GM12878 (cell line): Measurements from ENCODE around the gene C1QBP. TPM values are rescaled to one million over a fixed set of nuclear protein-coding genes. Genes with fewer than 3 reads are reported as not detected.

Experiments
- ATF3 ChIP-seq: IDR thresholded peaks from 2 replicates; pipeline ENCODE4 v1.6.1; 2011; ENCODE audit warnings: low read depth, mild to moderate bottlenecking, low read length, moderate library complexity, borderline replicate concordance; ENCODE audit errors: extremely low read depth
- BACH1 ChIP-seq: fragments of 450-650 bp; IDR thresholded peaks from 2 replicates; pipeline ENCODE4 v1.6.1; 2017; ENCODE audit warnings: mild to moderate bottlenecking, borderline replicate concordance
- BHLHE40 ChIP-seq, 2 experiments: fragments of 450-650 bp in 1 of 2; IDR thresholded peaks; 2 replicates each; pipeline ENCODE4 v1.6.1; 2011 to 2017; ENCODE audit warnings: low read depth in 2 of 2, borderline replicate concordance in 1 of 2, improper control_type of control experiment in 1 of 2, low read length in 1 of 2, mild to moderate bottlenecking in 1 of 2
- CBX3 ChIP-seq: fragments of 200-600 bp; sonication (generic); IDR thresholded peaks from 2 replicates; pipeline ENCODE4 v1.6.1; 2016; ENCODE audit warnings: low read depth, borderline replicate concordance
- CHD1 ChIP-seq: IDR thresholded peaks from 2 replicates; pipeline ENCODE4 v1.6.1; 2012; ENCODE audit warnings: low read depth, low read length, improper control_type of control experiment
- DPF2 ChIP-seq: fragments of 450-650 bp; IDR thresholded peaks from 2 replicates; pipeline ENCODE4 v1.6.1; 2017; ENCODE audit warnings: mild to moderate bottlenecking
- EP300 ChIP-seq, 2 experiments: fragments of 150-350 bp in 1 of 2; IDR thresholded peaks; 2 replicates each; pipeline ENCODE4 v1.6.1; 2011 to 2012; ENCODE audit warnings: low read depth in 2 of 2, low read length in 2 of 2, borderline replicate concordance in 1 of 2, improper control_type of control experiment in 1 of 2, inconsistent platforms in 1 of 2; ENCODE audit not compliant: control insufficient read depth in 1 of 2
- IRF4 ChIP-seq: IDR thresholded peaks from 2 replicates; pipeline ENCODE4 v1.6.1; 2011; ENCODE audit warnings: low read depth, low read length
- KAT2A ChIP-seq: conservative IDR thresholded peaks from 2 replicates; pipeline ENCODE4 v1.6.1; 2011; ENCODE audit warnings: low read depth, low read length; ENCODE audit not compliant: control insufficient read depth
- MYB ChIP-seq: fragments of 150-350 bp; IDR thresholded peaks from 2 replicates; pipeline ENCODE4 v1.6.1; 2014; ENCODE audit warnings: mild to moderate bottlenecking, low read depth, low read length, borderline replicate concordance
- NFIC ChIP-seq: IDR thresholded peaks from 2 replicates; pipeline ENCODE4 v1.6.1; 2012; ENCODE audit warnings: low read depth, mild to moderate bottlenecking, inconsistent platforms, low read length, moderate library complexity
- NR2C2 ChIP-seq: IDR thresholded peaks from 2 replicates; pipeline ENCODE4 v1.6.1; 2011; ENCODE audit warnings: borderline replicate concordance, low read depth; ENCODE audit not compliant: control insufficient read depth, insufficient read length
- RAD51 ChIP-seq: fragments of 450-650 bp; IDR thresholded peaks from 2 replicates; pipeline ENCODE4 v1.6.1; 2016; ENCODE audit warnings: moderate library complexity, mild to moderate bottlenecking, inconsistent platforms
- RFX5 ChIP-seq: IDR thresholded peaks from 2 replicates; pipeline ENCODE4 v1.6.1; 2011; ENCODE audit warnings: low read depth, low read length, improper control_type of control experiment
- RUNX3 ChIP-seq: IDR thresholded peaks from 2 replicates; pipeline ENCODE4 v1.6.1; 2012; ENCODE audit warnings: low read length, inconsistent platforms
- YY1 ChIP-seq: IDR thresholded peaks from 2 replicates; pipeline ENCODE4 v1.6.1; 2011; ENCODE audit warnings: low read depth, mild to moderate bottlenecking, low read length
- ZBTB40 ChIP-seq: fragments of 450-650 bp; IDR thresholded peaks from 2 replicates; pipeline ENCODE4 v1.6.1; 2016; ENCODE audit warnings: mild to moderate bottlenecking, moderate library complexity, borderline replicate concordance
- ZNF274 ChIP-seq: IDR thresholded peaks from one replicate; pipeline ENCODE4 v1.8.0; 2011; ENCODE audit not compliant: insufficient read length, insufficient read depth
- polyA plus RNA-seq, 11 experiments: library from polyadenylated mRNA; depleted of rRNA in 4 of 11; unstranded in 6 of 11; stranded (reverse) in 5 of 11; fragments of >200 nt; fragmentation: Nextera tagmentation in 4 of 11; fragmentation: Illumina TruSeq in 1 of 11; extraction: Ambion mirVana in 4 of 11; extraction: Trizol in 1 of 11; gene quantifications; 1 replicate in 1 of 11; 2 replicates in 10 of 11; pipeline versions ENCODE4 v1.2.1 to v1.2.3, GENCODE V29; 2011 to 2016; ENCODE audit warnings: inconsistent platforms in 2 of 11, missing spikeins in 2 of 11, low read depth in 1 of 11
- total RNA-seq, 4 experiments: library from RNA; depleted of rRNA in 3 of 4; stranded (reverse); fragments of >200 nt in 3 of 4; fragmentation: Illumina TruSeq in 1 of 4; extraction: Trizol in 1 of 4; gene quantifications; 2 replicates each; pipeline versions ENCODE4 v1.2.1 to v1.2.3, GENCODE V29; 2013 to 2021
- TF ChIP-seq, protein P1 (sequence below), 3 experiments: IDR thresholded peaks in 2 of 3; conservative IDR thresholded peaks in 1 of 3; 2 replicates each; pipeline ENCODE4 v1.5.1; 2011; ENCODE audit warnings: low read depth in 3 of 3, low read length in 3 of 3, mild to moderate bottlenecking in 3 of 3, control low read depth in 2 of 3, moderate library complexity in 2 of 3, inconsistent platforms in 1 of 3, mixed read lengths in 1 of 3; ENCODE audit not compliant: control insufficient read depth in 2 of 3, insufficient read depth in 1 of 3; ENCODE audit errors: extremely low read depth in 1 of 3
- TF ChIP-seq, protein P2 (sequence below): IDR thresholded peaks from 2 replicates; pipeline ENCODE4 v1.6.1; 2011; ENCODE audit warnings: borderline replicate concordance, low read depth, mild to moderate bottlenecking, moderate library complexity, low read length; ENCODE audit not compliant: insufficient read depth, poor library complexity, severe bottlenecking

The C1QBP gene
- total and polyA plus RNA-seq, 10 of the 15 experiments (the other 5 are each of a cell fraction or from before 2014, with no cell fraction given), result 124 to 989 (median 429) TPM

GRCh38 chr17:5486206-5487124 lies 47.5 kb upstream of the C1QBP start, which contains the start of gene MIS12 (continued):
- TF ChIP-seq CHD1, result 0 out of 2 replicates have a peak, but pooled peaks have one; percentile 50
- peak; percentile 67; the same call in 1 of the 2 replicates for TF ChIP-seq RFX5
- 0 out of 2 replicates have a peak, but pooled peaks have one; percentile 8 for TF ChIP-seq IRF4
- TF ChIP-seq ZBTB40, result peak; percentile 88
- TF ChIP-seq ATF3, result no peak
- no peak for TF ChIP-seq MYB
- TF ChIP-seq DPF2, result peak; percentile 70
- no peak for TF ChIP-seq NR2C2
- TF ChIP-seq BACH1, result peak; percentile 84
- no peak for TF ChIP-seq ZNF274
- no peak for TF ChIP-seq KAT2A
- TF ChIP-seq NFIC, result 0 out of 2 replicates have a peak, but pooled peaks have one; percentile 15
- TF ChIP-seq RAD51, result no peak
- peak; percentile 43; the same call in 1 of the 2 replicates for TF ChIP-seq RUNX3
- TF ChIP-seq, protein P1, sequence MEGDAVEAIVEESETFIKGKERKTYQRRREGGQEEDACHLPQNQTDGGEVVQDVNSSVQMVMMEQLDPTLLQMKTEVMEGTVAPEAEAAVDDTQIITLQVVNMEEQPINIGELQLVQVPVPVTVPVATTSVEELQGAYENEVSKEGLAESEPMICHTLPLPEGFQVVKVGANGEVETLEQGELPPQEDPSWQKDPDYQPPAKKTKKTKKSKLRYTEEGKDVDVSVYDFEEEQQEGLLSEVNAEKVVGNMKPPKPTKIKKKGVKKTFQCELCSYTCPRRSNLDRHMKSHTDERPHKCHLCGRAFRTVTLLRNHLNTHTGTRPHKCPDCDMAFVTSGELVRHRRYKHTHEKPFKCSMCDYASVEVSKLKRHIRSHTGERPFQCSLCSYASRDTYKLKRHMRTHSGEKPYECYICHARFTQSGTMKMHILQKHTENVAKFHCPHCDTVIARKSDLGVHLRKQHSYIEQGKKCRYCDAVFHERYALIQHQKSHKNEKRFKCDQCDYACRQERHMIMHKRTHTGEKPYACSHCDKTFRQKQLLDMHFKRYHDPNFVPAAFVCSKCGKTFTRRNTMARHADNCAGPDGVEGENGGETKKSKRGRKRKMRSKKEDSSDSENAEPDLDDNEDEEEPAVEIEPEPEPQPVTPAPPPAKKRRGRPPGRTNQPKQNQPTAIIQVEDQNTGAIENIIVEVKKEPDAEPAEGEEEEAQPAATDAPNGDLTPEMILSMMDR (IDR thresholded peaks at IDR 0.05 in 2 of 3, conservative IDR thresholded peaks at IDR 0.05 in 1 of 3; ENCODE audit: control insufficient read depth in 2 of 3, extremely low read depth in 1 of 3, insufficient read depth in 1 of 3, low read depth in 3 of 3, low read length in 3 of 3), result no peak
- TF ChIP-seq, protein P2, sequence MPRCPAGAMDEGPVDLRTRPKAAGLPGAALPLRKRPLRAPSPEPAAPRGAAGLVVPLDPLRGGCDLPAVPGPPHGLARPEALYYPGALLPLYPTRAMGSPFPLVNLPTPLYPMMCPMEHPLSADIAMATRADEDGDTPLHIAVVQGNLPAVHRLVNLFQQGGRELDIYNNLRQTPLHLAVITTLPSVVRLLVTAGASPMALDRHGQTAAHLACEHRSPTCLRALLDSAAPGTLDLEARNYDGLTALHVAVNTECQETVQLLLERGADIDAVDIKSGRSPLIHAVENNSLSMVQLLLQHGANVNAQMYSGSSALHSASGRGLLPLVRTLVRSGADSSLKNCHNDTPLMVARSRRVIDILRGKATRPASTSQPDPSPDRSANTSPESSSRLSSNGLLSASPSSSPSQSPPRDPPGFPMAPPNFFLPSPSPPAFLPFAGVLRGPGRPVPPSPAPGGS, result peak; percentile 20
- peak in 1 of 2 experiments; percentile 30; a peak in 1 of 4 replicates for TF ChIP-seq BHLHE40 (IDR thresholded peaks at IDR 0.05; ENCODE audit: borderline replicate concordance in 1 of 2, low read depth in 2 of 2, low read length in 1 of 2)
- TF ChIP-seq YY1, result peak; percentile 51
- no peak for TF ChIP-seq CBX3
- no peak; a peak in 1 of 4 replicates for TF ChIP-seq EP300 (IDR thresholded peaks at IDR 0.05; ENCODE audit: borderline replicate concordance in 1 of 2, control insufficient read depth in 1 of 2, low read depth in 2 of 2, low read length in 2 of 2)
